ENCODE measurements around the gene KMT5B. TPM values are rescaled to one million over a fixed set of nuclear protein-coding genes. Genes with fewer than 3 reads are reported as not detected.

Gene KMT5B
- total RNA-seq, 3 donors from 2014 or later: 35.2 to 74.6 (median 43.9) TPM

DNA sequence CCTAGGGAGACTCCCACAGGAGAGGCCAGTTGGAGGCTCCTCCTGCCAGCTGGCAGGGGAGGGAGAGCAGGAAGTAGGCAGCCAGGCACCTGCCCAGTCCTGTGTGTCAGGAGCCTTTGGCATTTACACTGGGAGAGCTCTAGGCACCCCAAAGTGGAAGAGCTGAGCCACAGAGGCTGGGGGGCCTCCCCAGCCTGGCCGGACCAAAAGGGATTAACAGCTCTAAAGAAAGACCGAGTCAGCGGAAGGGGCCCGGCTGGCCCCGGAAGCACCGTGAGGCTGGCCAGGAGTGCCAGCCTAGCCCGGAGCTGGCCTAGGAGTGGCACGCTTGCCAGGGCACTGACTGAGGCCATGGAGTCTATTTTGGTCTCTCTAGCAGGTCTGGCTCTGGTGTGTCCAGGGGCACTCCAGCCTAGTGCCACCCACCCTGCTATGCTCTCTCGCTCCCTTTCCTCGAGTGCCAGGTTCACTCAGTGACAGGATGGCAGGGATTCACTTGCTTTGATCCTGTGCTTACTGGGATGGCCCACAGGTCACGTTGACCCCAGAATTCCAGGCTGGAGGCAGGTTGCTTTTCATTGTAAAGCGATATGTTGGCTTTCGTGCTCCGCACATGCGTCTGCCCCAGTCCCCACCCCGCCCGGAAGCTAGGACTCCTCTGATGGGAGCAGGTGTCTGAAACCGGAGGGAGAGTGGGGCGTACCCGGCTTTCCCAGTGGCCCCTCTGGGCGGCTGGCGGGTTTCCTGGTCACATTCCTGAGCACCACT, 3.3 kb upstream of the KMT5B start:
- Histone ChIP-seq H3K4me3 (peak overlapping the region in 1 of 3 donors; percentile 12), H3K27ac (peak overlapping the region; percentile 87 to 93), H3K4me1 (peaks cover 0 to 8% of the 10 kb centered on the region in 2 donors), H3K36me3 (no peaks in the 10 kb centered on the region), H3K27me3 (no peaks in the 10 kb centered on the region), H3K9me3 (no peaks in the 10 kb centered on the region)
- no peak for TF ChIP-seq POLR2A (IDR thresholded peaks at IDR 0.05)
- no peak for TF ChIP-seq POLR2AphosphoS5 (IDR thresholded peaks at IDR 0.05)
- TF ChIP-seq CTCF (IDR thresholded peaks at IDR 0.05): no peak
- peak; percentile 60 to 63 for DNase-seq (ENCODE audit: low spot score in 2 of 2)
- intact Hi-C loops (cut with DNase I; ENCODE audit: low total_unique reads): no loop called here

DNA sequence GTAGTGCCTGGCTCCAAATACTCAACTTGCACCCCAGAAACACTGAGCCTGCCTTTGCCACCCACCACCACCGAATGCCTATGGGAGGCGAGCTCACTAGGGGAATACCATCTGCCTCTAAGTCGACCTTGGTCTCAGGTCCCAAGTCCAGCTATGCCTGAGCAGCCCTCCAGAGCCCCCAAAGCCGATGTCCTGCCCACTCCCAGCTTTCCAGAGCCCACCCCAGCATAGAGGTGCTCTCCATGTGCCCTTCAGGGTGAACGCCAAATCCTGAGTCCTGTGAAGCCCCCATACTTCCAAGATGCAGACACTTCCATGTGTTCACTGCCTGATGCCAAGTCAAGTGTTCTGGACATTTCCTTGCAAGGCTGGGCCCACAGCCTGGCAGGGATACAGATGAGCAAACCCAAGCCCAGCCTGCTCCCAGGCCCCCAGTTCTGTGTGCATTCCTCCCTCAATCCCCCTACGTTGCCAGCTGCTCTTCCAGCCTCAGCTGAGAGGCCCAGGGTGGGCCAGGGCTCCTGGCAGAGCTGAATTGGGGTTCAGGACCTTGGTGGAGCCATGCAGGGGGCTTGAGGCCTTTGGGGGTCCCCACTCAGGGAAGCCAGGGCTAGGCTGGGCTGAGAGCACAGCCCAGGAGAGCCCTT, 2.6 kb upstream of the KMT5B start:
- Histone ChIP-seq H3K27ac (peak overlapping the region; percentile 87 to 93), H3K4me1 (peaks cover 6 to 8% of the 10 kb centered on the region in 2 donors), H3K36me3 (no peaks in the 10 kb centered on the region), H3K9me3 (no peaks in the 10 kb centered on the region), H3K4me3 (peak overlapping the region in 1 of 3 donors; percentile 12), H3K27me3 (no peaks in the 10 kb centered on the region)
- TF ChIP-seq CTCF (IDR thresholded peaks at IDR 0.05): no peak
- TF ChIP-seq POLR2A (IDR thresholded peaks at IDR 0.05): no peak
- no peak for TF ChIP-seq POLR2AphosphoS5 (IDR thresholded peaks at IDR 0.05)
- no peak for DNase-seq (ENCODE audit: low spot score in 2 of 2)
- intact Hi-C loops (cut with DNase I; ENCODE audit: low total_unique reads): no loop called here

DNA sequence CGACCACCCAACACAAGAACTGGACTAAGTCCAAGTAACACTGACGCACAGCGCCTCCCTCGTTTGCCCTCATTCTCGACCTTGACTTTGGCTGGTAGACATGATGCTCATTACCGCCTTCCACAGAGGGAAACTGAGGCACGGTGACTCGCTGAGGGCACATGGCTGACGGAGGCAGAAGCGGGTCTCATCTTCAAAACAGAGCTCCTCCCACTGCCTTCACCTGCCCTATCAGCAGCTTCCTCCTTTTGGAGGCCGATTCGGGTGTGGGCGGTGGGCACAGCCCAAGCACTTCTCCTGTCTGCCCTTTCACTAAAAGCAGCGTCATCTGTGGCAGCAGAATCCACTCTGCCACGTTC, 2.0 kb upstream of the KMT5B start:
- no peak for TF ChIP-seq POLR2A (IDR thresholded peaks at IDR 0.05)
- TF ChIP-seq POLR2AphosphoS5 (IDR thresholded peaks at IDR 0.05): no peak
- TF ChIP-seq CTCF (IDR thresholded peaks at IDR 0.05): no peak
- H3K4me3 ChIP-seq: peak overlapping the region in 2 of 3 donors; percentile 86 to 91
- H3K4me1 ChIP-seq: peaks cover 7 to 8% of the 10 kb centered on the region in 2 donors
- no peaks in the 10 kb centered on the region for H3K27me3 ChIP-seq
- peak in 1 of 2 donors; percentile 51 for DNase-seq (ENCODE audit: low spot score in 2 of 2)
- no peaks in the 10 kb centered on the region for H3K36me3 ChIP-seq
- intact Hi-C loops (cut with DNase I; ENCODE audit: low total_unique reads): no loop called here
- peak overlapping the region in 1 of 2 donors; percentile 93 for H3K27ac ChIP-seq
- H3K9me3 ChIP-seq: no peaks in the 10 kb centered on the region

- intact Hi-C loops (cut with DNase I; ENCODE audit: low total_unique reads): no loop called here
- TF ChIP-seq CTCF (IDR thresholded peaks at IDR 0.05) (no peak), POLR2AphosphoS5 (IDR thresholded peaks at IDR 0.05) (no peak), POLR2A (IDR thresholded peaks at IDR 0.05) (no peak)
- H3K9me3 ChIP-seq: no peaks in the 10 kb centered on the region
- peak overlapping the region; percentile 86 to 91 (median 86) for H3K4me3 ChIP-seq
- H3K36me3 ChIP-seq: no peaks in the 10 kb centered on the region
- peaks cover 8 to 9% of the 10 kb centered on the region in 2 donors for H3K4me1 ChIP-seq
- no peaks in the 10 kb centered on the region for H3K27me3 ChIP-seq
- peak overlapping the region; percentile 99 to 100 for H3K27ac ChIP-seq
- peak in 1 of 2 donors; percentile 35 for DNase-seq (ENCODE audit: low spot score in 2 of 2)
Observed at GRCh38 chr11:68214173-68215086, 1.3 kb upstream of the KMT5B start.
